Measurements from ENCODE around the gene GSPT1. TPM values are rescaled to one million over a fixed set of nuclear protein-coding genes. Genes with fewer than 3 reads are reported as not detected.

Gene GSPT1
- total RNA-seq, 1 experiment from 2014 or later: 173 TPM

GRCh38 chr16:11844499-11844898, 71.3 kb downstream of the GSPT1 start:
- H2BK15ac ChIP-seq (ENCODE audit: low read depth, low read length): no peak overlapping the region
- no peak for TF ChIP-seq CTCF (conservative IDR thresholded peaks at IDR 0.05)
- no peak overlapping the region for H3T11ph ChIP-seq (ENCODE audit: low read length)
- H3K79me1 ChIP-seq (ENCODE audit: insufficient read depth, low read depth, low read length, poor library complexity, severe bottlenecking): peaks cover 11% of the 10 kb centered on the region
- H3K9me3 ChIP-seq (ENCODE audit: control insufficient read depth, low read depth, low read length): no peaks in the 10 kb centered on the region
- no peaks in the 10 kb centered on the region for H3K27me3 ChIP-seq (ENCODE audit: insufficient read depth, low read length)
- WGBS (ENCODE audit: extremely low coverage, insufficient read length, low lambda C conversion rate): no CpG with 5 or more reads among the region's 4 CpGs
- no peak overlapping the region for H3K27ac ChIP-seq (ENCODE audit: insufficient read length, low read depth, low read length)
- H4K20me1 ChIP-seq (ENCODE audit: control insufficient read depth, insufficient read depth, insufficient read length): no peaks in the 10 kb centered on the region
- no peaks in the 10 kb centered on the region for H3K27me3 Mint-ChIP-seq (ENCODE audit: low read depth)
- H4K91ac ChIP-seq (ENCODE audit: insufficient read length, low read depth, low read length): no peak overlapping the region
- DNase-seq: no peak
- H3K23me2 ChIP-seq (ENCODE audit: insufficient read length, low read depth, low read length, poor library complexity, severe bottlenecking): no peaks in the 10 kb centered on the region
- H3K23ac ChIP-seq (ENCODE audit: insufficient read length, low read depth, low read length): no peak overlapping the region
- no peaks in the 10 kb centered on the region for H3K9me3 Mint-ChIP-seq
- peaks cover 69 to 94% (median 92%) of the 10 kb centered on the region in 3 experiments for H3K36me3 Mint-ChIP-seq (ENCODE audit: insufficient read depth in 1 of 3, low read depth in 3 of 3)
- H3K4me1 ChIP-seq (ENCODE audit: insufficient read depth, low read length): no peaks in the 10 kb centered on the region
- H4K5ac ChIP-seq (ENCODE audit: insufficient read length, low read depth, low read length): no peak overlapping the region
- H3K4ac ChIP-seq (ENCODE audit: low read depth, low read length): no peak overlapping the region
- no peak overlapping the region for H2AFZ ChIP-seq (ENCODE audit: low read length)
- no peak overlapping the region for H2BK12ac ChIP-seq (ENCODE audit: insufficient read length, low read depth, low read length)
- no peak overlapping the region for H3K27ac Mint-ChIP-seq
- no peak overlapping the region for H2AK5ac ChIP-seq (ENCODE audit: insufficient read length, low read length)
- no peak overlapping the region for H2BK120ac ChIP-seq (ENCODE audit: low read depth, low read length, poor library complexity, severe bottlenecking)
- peaks cover 6% of the 10 kb centered on the region; the same call in 1 of the 2 replicates for H3K79me2 ChIP-seq (ENCODE audit: insufficient read depth, low read length)
- no peak overlapping the region for H3K4me2 ChIP-seq (ENCODE audit: insufficient read depth, insufficient read length, low read length)
- no peak overlapping the region for H3K18ac ChIP-seq (ENCODE audit: insufficient read length, low read depth, low read length)
- peaks cover 0 to 3% of the 10 kb centered on the region in 2 experiments; a peak in 1 of 4 replicates for H3K4me1 Mint-ChIP-seq
- H3K9ac ChIP-seq (ENCODE audit: extremely low read depth, insufficient read length, low read length): no peak overlapping the region
- H4K8ac ChIP-seq (replicated peaks; ENCODE audit: insufficient read length, low read depth, low read length): no peak overlapping the region
- no peak overlapping the region for H3K56ac ChIP-seq (ENCODE audit: insufficient read length, low read depth, low read length)
- no peak overlapping the region for H2BK5ac ChIP-seq (ENCODE audit: insufficient read length, low read length)
- H3K14ac ChIP-seq (ENCODE audit: insufficient read depth, low read length): no peak overlapping the region
- H3K4me3 Mint-ChIP-seq: no peak overlapping the region
- H2BK20ac ChIP-seq (ENCODE audit: low read depth, low read length, poor library complexity, severe bottlenecking): no peak overlapping the region
